NK-92 (cell line): ENCODE measurements around the gene TBCK.
"Not testable (repeated sequence)": the region's sequence is repeated elsewhere in the genome, so short reads cannot be mapped to it uniquely, and the experiment has no call there.

Experiments
- DNase-seq: peaks from one replicate; lab custom pipeline; 2025; ENCODE audit not compliant: unreplicated experiment; lab: John Stamatoyannopoulos, UW

TBCK gene

DNA sequence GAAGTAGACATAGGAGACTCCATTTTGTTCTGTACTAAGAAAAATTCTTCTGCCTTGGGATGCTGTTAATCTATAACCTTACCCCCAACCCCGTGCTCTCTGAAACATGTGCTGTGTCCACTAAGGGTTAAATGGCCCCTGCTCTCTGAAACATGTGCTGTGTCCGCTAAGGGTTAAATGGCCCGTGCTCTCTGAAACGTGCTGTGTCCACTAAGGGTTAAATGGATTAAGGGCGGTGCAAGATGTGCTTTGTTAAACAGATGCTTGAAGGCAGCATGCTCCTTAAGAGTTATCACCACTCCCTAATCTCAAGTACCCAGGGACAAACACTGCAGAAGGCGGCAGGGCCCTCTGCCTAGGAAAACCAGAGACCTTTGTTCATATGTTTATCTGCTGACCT is 5.8 kb upstream of the TBCK start:
- not testable (repeated sequence) for DNase-seq

DNA sequence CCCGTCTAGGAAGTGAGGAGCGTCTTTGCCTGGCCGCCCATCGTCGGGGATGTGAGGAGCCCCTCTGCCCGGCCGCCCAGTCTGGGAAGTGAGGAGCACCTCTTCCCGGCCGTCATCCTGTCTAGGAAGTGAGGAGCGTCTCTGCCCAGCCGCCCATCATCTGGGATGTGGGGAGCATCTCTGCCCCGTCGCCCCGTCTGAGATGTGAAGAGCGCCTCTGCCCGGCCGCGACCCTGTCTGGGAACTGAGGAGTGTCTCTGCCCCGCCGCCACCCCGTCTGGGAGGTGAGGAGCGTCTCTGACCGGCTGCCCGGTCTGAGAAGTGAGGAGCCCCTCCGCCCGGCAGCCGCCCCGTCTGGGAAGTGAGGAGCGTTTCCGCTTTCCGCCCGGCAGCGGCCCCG is 5.2 kb upstream of the TBCK start:
- DNase-seq = not testable (repeated sequence)

DNA sequence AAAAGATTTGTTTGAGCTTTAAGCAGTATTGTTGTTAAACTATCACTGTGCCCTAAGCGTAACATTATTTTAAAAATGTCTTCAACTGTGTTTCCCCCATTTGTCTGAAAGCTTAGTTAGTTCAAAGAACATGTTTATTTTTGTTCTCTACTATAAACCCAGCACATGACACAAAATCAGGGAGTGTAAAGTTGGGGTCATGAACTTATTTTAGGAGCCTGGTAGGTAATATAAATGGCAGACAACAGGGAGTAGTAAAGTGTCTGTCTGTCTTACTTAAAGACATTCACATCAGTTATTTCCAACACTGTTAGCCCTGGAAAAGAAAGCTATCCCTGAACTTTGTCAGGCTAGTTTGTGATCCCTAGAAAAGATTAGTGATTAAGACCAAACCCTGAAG is 4.2 kb upstream of the TBCK start:
- no peak for DNase-seq

DNA sequence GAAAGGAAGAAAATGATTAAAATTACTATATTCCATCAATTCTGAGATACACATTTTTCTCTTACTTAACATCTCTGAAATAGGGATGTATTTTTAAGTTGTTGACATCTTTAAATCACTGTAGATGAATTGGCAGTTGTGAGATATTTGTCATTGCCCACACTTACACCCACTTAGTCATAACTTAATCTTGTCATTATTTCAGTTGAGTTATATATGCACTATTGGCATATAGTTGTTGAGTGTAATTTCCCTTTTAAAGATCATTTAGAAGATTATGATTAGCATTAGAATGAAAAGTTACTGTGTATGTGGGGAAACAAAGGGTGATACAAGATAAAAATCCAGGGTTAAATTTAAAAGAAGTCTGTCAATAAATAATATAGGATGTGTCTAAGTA is 2.5 kb upstream of the TBCK start:
- DNase-seq = no peak

DNA sequence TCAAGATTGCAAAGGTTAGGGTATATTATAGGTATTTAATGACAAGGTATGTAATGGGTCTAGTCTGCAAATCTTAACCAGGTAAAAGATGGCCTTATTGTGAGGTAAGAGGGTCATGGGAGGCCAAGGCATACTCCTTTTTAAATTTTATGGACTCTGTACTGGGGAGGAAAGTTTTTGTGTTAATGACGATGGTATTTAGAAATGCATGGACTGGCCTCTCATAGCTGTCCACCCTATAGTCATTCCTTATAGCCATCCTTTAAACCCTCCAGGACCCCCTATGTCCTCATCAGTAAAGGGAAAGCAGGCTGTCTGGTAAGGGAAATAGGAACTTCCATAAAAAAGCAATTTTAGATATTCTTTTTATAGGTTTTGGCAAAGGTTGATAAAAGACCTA is 1.8 kb upstream of the TBCK start:
- DNase-seq = no peak

DNA sequence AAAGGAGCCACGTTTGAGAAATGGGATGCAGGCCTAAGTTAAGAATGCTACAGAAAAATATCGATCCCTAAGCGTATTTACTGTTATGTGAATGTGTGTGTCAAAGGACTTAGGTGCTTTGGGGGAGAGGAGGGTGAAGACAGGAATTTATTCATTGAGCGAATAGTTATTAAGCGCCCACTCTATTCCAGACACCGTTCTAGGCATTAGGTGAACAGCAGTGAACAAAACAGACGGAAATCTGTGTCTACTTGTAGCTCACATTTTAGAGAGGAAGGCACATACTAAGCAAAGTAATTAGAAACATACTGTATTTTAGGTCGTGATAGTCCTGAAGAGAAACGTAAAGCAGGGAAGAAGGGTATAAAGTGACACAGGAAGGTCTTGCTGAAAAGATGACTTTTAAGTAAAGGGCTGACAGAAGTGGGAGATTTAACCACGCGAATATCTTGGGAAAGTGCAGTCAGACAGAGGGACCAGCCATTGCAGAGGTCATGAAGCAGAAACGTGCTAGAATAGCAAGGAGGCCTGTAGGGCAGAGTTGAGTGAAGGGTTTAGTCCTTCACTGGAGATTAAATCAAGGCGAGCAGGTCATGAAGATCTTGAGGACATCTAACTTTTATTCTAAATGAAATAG is 882 bp upstream of the TBCK start:
- DNase-seq = no peak

DNA sequence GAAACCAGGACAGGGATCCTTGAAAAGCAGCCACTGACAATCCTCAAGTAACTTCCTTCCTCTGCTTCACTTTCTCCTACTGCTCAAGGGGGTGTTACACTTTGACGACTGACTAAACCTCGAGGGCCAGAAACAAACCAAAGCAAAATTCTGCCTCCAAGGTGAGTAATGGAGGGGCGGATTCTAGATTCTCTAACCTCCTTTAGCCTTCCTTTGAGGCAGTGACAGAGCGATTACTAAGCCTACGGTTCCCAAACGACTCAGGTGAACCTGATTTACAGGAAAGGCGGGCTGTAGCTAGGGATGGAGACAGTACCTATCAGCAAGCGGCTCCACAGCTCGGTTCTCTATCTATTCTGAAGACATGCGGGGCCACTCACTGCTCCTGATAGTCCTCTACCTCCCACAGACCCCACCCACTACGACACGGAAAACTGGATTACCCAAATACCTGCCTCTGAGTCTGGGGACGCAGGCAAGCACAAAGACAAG is 487 bp downstream of the TBCK start:
- DNase-seq = no peak

DNA sequence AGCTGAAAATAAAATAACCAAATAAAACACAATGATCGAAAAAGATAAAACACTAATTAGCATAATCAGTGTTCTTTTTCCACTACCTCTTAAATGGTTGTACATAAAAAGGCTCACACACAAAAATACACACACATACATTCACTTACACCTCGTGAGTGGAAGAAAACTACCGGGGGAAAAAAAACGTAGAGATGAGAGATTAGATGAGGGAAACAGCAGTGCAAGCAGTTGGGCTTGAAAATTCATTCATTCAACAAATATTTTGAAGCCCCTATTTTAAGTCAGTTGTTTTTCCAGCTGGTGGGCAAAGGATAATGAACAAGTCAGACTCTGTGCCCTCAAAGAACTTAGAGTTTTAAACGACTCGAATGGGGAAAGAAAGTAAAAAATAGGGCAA is 1.0 kb downstream of the TBCK start:
- no peak for DNase-seq

DNA sequence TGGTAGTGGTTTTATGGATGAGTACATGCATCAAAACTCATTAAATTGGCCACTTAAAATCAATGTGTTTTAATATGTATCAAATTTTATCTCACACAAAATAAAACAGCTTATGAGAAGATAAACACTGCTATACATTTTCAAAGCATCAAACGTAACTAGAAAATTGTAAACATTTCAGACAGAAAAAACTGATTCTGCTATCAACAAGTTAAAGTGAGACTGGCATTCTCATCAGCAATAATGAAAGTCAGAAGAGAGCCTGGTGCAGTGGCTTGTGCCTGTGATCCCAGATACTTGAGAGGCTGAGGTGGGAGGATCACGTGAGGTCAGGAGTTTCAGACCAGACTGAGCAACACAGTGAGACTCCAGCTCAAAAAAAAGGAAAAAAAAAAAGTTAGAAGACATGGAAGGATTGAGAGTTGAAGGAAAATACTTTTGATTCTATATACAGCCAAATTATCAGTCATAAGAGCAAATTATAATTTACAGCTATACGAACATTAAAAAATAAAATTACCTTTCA is 2.9 kb downstream of the TBCK start:
- DNase-seq = no peak

DNA sequence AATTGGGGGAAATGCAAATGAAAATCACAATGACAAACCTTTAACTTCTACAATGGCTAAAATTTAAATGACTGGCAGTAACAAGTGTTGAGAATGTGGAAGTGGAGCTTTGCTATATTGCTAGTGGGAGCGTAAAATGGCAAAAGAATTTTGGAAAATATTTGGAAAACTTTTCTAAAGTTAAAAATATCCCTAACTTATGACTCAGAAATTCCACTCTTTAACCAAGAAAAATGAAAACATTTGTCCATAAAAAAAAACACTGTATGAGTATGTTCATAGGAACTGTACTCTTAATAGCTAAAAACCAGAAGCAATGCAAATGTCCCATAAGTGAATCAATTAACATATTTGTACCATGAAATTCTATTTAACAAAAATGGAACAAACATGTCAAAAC is 3.6 kb downstream of the TBCK start:
- DNase-seq = no peak

DNA sequence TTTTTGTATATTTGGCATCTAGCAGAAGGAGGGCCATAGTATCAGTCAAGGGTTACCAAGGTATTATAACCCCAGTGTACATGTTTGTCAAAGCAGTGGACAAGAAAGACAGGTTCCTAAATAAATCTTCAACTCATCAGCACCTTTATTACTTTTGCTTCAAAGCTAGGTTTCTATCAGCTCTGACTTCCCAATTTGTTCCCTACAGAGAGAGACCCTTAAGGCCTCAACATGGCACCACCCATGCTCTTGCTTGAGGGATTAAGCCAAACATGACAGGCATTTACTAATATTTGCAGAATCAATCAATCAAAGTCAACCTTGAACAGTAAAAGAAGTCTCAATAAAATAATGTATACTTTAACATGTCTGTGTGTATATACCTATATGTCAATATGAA is 9.4 kb downstream of the TBCK start:
- DNase-seq = no peak

DNA sequence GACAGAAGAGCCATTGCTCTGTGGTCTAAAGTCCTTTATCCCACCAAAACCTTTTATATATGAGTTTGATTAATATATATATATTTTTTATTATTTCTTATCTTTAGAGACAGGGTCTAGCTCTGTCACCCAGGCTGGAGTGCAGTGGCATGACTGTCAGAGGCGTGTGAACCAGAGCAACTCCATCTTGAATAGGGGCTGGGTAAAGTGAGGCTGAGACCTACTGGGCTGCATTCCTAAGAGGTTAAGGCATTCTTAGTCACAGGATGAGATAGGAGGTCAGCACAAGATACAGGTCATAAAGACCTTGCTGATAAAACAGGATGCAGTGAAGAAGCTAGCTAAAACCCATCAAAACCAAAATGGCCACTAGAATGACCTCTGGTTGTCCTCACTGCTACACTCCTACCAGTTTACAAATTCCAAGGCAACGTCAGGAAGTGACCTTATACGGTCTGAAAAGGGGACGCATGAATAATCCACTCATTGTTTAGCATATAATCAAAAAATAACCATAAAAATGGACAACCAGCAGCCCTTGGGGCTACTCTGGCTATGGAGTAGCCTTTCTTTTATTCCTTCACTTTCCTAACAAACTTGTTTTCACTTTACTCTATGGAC is 10.5 kb downstream of the TBCK start:
- no peak for DNase-seq

DNA sequence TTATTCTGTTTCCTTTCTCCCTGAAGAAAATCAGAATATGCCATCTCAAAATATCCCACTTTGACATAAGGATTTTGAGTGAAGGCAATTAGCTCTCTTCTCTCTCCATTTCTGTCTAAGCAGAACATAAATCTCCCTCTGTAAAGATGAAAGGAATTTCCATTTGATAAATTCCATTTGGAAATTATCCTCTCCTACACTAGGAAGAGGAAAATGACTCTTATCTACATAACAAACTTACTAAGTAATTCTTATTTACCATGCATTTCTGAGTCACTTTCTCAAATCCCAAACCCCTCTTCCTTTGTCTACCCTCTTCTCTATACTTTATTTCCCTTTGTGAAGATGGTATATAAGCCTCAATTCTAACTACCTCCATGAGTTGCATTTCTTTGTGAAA is 11.4 kb downstream of the TBCK start:
- no peak for DNase-seq

DNA sequence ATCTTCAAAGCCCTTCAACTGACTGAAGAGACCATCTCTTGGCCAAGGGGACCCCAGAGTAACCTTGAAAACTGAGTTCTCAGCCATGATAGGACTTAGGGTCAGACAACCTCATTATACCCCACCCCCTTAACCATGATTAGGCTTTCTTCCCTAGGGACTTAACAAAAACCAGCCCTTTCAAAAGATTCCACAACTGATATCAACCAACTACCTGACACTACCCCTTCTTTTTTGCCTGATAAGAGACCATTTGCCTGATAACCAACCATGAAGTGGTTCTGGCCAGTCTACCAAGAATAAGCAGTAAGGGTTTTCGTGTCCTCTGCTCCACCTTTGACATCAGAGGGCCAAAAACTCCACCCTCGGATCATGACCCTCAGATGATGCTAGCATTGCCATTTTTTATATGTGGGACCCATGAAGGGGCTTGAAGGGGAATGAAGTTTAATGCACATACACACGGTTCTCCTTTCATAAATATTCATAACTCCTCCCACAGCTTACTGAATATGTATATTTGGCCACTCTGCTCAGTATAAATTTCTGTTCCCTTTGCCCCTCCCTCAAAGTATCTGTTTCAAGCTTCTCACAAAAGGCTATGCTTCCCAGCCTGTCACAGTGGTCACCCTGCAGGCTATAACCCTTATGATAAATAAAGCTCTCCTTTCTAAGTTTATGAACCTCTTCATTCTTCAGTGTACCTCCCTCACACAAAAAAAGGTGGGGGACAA is 12.3 kb downstream of the TBCK start:
- no peak for DNase-seq

DNA sequence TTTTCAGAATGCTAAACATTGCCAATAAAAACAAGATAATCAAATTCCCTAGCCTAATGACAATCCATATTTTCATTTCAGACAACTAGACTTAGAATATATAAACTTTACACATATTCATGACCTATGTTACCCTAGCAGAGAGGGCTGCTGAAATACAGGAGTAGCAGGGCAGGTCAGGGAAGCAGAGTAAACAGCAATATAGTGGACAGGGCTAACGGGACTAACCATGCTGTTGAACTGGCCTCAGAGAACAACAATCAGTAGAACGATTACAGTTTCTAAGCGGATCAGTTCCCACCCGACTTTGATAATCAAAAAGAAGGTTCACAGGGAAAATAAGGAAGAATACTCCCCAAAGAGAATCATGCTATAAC is 14.0 kb downstream of the TBCK start:
- DNase-seq = no peak

DNA sequence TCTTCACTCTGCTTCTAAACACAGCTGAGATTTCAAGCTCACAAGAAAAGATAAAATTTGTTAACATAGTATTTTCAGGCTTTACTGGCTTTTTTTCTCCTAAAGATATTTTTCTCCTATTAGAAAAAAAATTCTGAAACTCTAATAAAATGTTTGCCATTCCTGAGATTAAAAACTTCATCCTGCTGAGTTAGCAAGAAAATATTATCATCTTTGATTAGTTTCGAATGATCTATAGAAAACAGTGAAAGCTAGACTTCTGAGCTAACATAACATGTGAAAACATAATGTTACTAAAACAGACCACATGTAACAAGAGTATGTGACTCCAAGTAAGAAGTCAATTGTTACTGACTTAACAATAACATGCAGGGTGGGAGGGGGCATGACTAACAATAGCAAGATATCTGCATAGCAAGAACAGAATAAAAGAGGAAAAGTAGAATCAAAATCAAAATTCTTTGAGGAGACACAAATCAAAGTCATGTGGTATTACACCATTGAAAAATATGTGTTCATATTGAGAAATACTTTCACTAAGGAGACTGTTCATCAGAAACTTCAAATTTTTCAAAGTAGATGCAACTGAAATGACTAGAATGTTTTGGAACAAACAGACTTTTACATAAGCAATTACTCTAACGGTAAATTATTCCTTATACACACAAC is 14.5 kb downstream of the TBCK start:
- no peak for DNase-seq

DNA sequence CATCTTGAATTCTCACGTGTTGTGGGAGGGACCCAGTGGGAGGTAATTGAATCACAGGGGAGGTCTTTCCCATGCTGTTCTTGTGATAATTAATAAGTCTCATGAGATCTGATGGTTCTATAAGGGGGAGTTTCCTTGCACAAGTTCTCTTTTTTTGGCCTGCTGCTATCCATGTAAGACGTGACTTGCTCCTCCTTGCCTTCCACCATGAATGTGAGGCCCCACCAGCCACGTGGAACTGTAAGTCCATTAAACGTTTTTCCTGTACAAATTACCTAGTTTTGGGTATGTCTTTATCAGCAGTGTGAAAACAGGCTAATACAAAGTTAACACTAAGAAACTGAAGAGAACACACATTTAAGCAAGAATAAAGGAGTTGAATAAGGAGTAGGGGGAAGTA is 16.0 kb downstream of the TBCK start:
- no peak for DNase-seq

DNA sequence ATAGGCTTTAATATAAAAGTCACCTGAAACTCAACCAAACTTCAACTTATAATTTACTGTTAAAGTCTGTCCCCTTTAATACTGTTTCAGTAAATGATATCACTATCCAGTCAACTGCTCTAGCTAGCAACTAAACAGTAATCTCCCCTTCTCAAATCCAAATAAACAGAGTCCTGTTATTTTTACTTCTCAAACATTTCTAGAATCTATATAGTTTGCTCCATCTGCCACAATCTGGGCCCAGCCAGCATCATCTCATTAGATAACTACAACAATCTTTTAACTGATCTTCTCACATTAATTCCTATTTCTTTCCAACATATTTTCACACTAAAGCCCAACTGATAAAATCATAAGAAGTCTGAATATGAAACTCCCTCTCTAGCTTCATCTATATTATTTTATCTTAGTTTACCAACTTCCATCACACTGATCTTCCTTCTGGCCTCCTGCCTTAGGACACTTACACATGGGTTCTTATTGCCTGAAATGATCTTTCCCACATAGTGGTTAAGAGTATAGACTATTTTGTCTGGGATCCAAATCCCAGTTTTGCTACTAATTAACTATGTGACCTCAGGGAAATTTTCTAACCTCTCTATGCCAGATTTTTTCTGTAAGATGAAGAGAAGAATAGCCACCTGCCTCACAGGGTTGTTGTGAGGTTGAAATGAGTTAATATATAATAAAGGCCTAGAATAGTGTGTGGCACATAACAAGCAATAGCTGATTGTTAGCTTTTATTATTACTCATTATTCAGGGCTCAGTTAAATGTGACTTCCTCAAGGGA is 18.6 kb downstream of the TBCK start:
- DNase-seq = no peak

DNA sequence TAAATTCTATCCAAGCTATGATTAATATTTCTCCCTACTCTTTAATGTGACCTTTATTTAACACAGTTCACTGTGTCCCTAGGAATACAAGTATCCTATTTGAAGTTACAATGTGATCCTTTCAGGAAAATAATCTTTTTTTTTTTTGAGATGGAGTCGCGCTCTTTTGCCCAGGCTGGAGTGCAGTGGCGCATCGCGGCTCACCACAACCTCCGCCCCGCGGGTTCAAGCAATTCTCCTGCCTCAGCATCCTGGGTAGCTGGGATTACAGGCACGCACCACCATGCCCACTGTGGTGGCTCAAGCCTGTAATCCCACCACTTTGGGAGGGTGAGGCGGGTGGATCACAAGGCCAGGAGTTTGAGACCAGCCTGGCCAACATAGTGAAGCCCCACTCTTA is 21.9 kb downstream of the TBCK start:
- DNase-seq = no peak

DNA sequence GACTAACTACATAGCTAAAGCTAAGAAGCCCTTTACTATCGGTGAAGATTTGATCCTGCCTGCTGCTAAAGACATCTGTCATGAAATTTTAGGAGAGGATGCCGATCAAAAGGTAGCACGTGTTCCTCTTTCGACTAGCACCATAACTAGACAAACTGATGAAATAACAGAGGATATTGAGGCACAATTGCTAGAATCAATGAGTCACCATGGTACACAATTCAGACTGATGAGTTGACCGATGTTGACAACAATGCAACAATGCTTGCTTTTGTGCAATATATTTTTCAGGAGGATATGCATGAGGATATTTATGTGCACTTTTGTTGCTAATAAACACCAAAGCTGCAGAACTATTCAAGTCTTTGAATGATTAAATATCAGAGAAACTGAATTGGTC is 24.3 kb downstream of the TBCK start:
- no peak for DNase-seq

DNA sequence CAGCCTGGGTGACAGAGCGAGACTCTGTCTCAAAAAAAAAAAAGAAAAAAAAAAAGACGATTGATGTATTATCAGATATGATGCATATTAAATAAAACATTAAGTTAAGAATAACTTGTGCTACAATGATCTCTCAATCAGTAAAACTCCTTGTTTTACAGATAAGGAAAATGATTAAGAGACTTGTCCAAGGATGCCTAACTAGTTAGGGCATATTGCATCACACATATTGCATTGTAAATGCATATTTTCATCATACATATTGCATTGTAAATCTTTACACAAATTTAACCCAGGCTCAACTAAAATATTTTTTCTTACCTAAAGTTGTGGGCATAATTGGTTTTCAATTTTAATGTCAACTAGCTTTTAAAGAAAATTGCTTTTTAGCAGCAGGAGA is 26.3 kb downstream of the TBCK start:
- DNase-seq = no peak
